Measurements from ENCODE around the gene MAN2B1. TPM values are rescaled to one million over a fixed set of nuclear protein-coding genes. Genes with fewer than 3 reads are reported as not detected.

Gene MAN2B1
- total and polyA plus RNA-seq, 2 of the 13 experiments (the other 11 are each of a cell fraction or from before 2014, with no cell fraction given): 23.6 to 23.8 TPM

DNA sequence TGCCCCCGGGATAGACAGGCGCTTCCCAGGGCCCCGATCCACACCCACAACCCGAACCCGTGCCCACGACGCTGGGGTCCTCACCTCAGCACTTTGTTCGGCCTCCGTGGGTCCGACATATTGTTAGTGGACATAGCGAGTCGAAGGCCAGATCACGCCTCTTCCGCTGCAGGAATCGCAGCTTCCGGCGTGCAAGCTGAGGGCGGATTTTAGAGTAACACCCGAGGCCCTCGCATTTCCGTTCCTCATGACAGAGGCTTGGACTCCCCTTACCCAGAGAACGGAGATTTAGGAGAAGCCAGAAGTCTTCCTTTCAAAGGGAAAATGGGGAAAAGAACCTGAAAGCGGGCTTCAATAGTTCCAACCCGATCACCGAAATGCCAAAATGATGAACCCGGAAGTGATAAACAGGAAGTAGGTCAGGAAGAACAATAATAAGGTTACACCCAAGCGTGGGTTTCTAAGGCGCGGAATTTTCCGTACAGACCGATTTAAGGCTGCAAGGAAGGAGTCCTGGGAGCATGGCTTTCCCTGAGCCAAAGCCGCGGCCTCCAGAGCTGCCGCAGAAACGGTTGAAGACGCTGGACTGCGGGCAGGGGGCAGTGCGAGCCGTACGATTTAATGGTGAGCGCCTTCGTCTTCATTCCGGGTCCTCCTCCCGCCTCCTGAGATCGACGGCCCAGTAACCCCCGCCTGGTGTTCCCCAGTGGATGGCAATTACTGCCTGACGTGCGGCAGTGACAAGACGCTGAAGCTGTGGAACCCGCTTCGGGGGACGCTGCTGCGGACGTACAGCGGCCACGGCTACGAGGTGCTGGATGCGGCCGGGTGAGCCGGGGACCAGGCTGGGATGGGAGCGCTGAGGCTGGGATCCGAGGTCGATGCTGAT, 3.0 kb upstream of the MAN2B1 start (continued):
- TF ChIP-seq MAFF (IDR thresholded peaks at IDR 0.05; ENCODE audit: low read depth, low read length): no peak
- TF ChIP-seq FOXA3 (CRISPR knock-in tag; IDR thresholded peaks at IDR 0.05): peak; percentile 58
- TF ChIP-seq, protein P1, sequence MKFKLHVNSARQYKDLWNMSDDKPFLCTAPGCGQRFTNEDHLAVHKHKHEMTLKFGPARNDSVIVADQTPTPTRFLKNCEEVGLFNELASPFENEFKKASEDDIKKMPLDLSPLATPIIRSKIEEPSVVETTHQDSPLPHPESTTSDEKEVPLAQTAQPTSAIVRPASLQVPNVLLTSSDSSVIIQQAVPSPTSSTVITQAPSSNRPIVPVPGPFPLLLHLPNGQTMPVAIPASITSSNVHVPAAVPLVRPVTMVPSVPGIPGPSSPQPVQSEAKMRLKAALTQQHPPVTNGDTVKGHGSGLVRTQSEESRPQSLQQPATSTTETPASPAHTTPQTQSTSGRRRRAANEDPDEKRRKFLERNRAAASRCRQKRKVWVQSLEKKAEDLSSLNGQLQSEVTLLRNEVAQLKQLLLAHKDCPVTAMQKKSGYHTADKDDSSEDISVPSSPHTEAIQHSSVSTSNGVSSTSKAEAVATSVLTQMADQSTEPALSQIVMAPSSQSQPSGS (CRISPR knock-in tag; IDR thresholded peaks at IDR 0.05): 0 out of 2 replicates have a peak, but pooled peaks have one; percentile 29
- peak; percentile 58 for TF ChIP-seq SALL1 (CRISPR knock-in tag; IDR thresholded peaks at IDR 0.05)
- TF ChIP-seq, protein P2, sequence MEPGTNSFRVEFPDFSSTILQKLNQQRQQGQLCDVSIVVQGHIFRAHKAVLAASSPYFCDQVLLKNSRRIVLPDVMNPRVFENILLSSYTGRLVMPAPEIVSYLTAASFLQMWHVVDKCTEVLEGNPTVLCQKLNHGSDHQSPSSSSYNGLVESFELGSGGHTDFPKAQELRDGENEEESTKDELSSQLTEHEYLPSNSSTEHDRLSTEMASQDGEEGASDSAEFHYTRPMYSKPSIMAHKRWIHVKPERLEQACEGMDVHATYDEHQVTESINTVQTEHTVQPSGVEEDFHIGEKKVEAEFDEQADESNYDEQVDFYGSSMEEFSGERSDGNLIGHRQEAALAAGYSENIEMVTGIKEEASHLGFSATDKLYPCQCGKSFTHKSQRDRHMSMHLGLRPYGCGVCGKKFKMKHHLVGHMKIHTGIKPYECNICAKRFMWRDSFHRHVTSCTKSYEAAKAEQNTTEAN (CRISPR knock-in tag; conservative IDR thresholded peaks at IDR 0.05): 0 out of 2 replicates have a peak, but pooled peaks have one; percentile 16
- TF ChIP-seq PHF8 (CRISPR knock-in tag; IDR thresholded peaks at IDR 0.05): peak; percentile 93
- no peak; the same call in 1 of the 2 replicates for TF ChIP-seq ZNF776 (CRISPR knock-in tag; IDR thresholded peaks at IDR 0.05)
- TF ChIP-seq ZNF678 (CRISPR knock-in tag; IDR thresholded peaks at IDR 0.05): no peak
- no peak for TF ChIP-seq ZNF773 (CRISPR knock-in tag; IDR thresholded peaks at IDR 0.05; ENCODE audit: borderline replicate concordance)
- TF ChIP-seq ZNF546 (CRISPR knock-in tag; conservative IDR thresholded peaks at IDR 0.05): peak; percentile 26; the same call in 1 of the 2 replicates
- TF ChIP-seq MAFK (conservative IDR thresholded peaks at IDR 0.05 in 1 of 2, IDR thresholded peaks at IDR 0.05 in 1 of 2; ENCODE audit: low read length in 2 of 2): no peak
- TF ChIP-seq THYN1 (CRISPR knock-in tag; IDR thresholded peaks at IDR 0.05; ENCODE audit: borderline replicate concordance, low read depth): no peak
- TF ChIP-seq ZNF629 (CRISPR knock-in tag; conservative IDR thresholded peaks at IDR 0.05): no peak
- no peak; the same call in 1 of the 2 replicates for TF ChIP-seq KDM3A (CRISPR knock-in tag; IDR thresholded peaks at IDR 0.05; ENCODE audit: low read depth)
- TF ChIP-seq ARHGAP35 (CRISPR knock-in tag; IDR thresholded peaks at IDR 0.05; ENCODE audit: borderline replicate concordance): no peak
- TF ChIP-seq EP300 (IDR thresholded peaks at IDR 0.05; ENCODE audit: low read depth in 2 of 2, low read length in 2 of 2): peak in 1 of 2 experiments; percentile 22; a peak in 1 of 4 replicates
- TF ChIP-seq EP300 (CRISPR knock-in tag; IDR thresholded peaks at IDR 0.05; ENCODE audit: borderline replicate concordance): no peak
- no peak for TF ChIP-seq SMARCE1 (IDR thresholded peaks at IDR 0.05; ENCODE audit: borderline replicate concordance)
- TF ChIP-seq BRD4 (CRISPR knock-in tag; IDR thresholded peaks at IDR 0.05): no peak
- TF ChIP-seq MEF2D (CRISPR knock-in tag; IDR thresholded peaks at IDR 0.05): no peak; the same call in 1 of the 2 replicates
- TF ChIP-seq CHD2 (IDR thresholded peaks at IDR 0.05; ENCODE audit: low read depth, low read length): no peak
- TF ChIP-seq, protein P3, sequence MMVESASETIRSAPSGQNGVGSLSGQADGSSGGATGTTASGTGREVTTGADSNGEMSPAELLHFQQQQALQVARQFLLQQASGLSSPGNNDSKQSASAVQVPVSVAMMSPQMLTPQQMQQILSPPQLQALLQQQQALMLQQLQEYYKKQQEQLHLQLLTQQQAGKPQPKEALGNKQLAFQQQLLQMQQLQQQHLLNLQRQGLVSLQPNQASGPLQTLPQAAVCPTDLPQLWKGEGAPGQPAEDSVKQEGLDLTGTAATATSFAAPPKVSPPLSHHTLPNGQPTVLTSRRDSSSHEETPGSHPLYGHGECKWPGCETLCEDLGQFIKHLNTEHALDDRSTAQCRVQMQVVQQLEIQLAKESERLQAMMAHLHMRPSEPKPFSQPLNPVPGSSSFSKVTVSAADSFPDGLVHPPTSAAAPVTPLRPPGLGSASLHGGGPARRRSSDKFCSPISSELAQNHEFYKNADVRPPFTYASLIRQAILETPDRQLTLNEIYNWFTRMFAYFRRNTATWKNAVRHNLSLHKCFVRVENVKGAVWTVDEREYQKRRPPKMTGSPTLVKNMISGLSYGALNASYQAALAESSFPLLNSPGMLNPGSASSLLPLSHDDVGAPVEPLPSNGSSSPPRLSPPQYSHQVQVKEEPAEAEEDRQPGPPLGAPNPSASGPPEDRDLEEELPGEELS (CRISPR knock-in tag; IDR thresholded peaks at IDR 0.05): no peak
- TF ChIP-seq, protein P4, sequence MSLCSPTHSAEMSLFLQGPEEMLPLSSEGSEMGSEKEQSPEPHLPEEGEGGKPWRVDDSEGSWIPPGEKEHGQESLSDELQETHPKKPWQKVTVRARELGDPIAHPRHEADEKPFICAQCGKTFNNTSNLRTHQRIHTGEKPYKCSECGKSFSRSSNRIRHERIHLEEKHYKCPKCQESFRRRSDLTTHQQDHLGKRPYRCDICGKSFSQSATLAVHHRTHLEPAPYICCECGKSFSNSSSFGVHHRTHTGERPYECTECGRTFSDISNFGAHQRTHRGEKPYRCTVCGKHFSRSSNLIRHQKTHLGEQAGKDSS (CRISPR knock-in tag; IDR thresholded peaks at IDR 0.05; ENCODE audit: borderline replicate concordance, low read depth): no peak
- TF ChIP-seq NFE2L1 (CRISPR knock-in tag; IDR thresholded peaks at IDR 0.05; ENCODE audit: borderline replicate concordance): no peak
- peak; percentile 100 for TF ChIP-seq ASH2L (IDR thresholded peaks at IDR 0.05; ENCODE audit: insufficient read length, low read depth, low read length)

Data from HepG2 (cell line).